HL-60 (cell line): Measurements from ENCODE around the gene NRN1L.

Experiments
- DNase-seq, 2 experiments: peaks; one replicate each; pipeline ENCODE4 v3.0.0-alpha.2; 2010 to 2020; ENCODE audit warnings: low read depth in 1 of 2, low spot score in 1 of 2
- H3K27ac ChIP-seq: fragments of 250-450 bp; sonication (Bioruptor Pico); replicated peaks from 2 replicates; pipeline ENCODE4 v1.5.1; 2020; ENCODE audit warnings: mild to moderate bottlenecking, moderate library complexity
- H3K27me3 ChIP-seq: fragments of 250-450 bp; sonication (Bioruptor Pico); 2 replicates; pipeline ENCODE4 v1.5.1; 2021; ENCODE audit warnings: mild to moderate bottlenecking, moderate library complexity; ENCODE audit not compliant: insufficient read depth, poor library complexity, severe bottlenecking
- H3K4me3 ChIP-seq: replicated peaks from 2 replicates; pipeline ENCODE4 v1.5.1; 2011; ENCODE audit warnings: mild to moderate bottlenecking, control low read depth, low read length; ENCODE audit not compliant: insufficient read depth
- CTCF ChIP-seq: IDR thresholded peaks from one replicate; pipeline ENCODE4 v1.5.1; 2011; ENCODE audit warnings: low read length, control low read depth, inconsistent platforms; ENCODE audit not compliant: insufficient read depth
- GABPA ChIP-seq: IDR thresholded peaks from 2 replicates; pipeline ENCODE4 v1.6.1; 2012; ENCODE audit warnings: low read depth
- POLR2AphosphoS5 ChIP-seq: IDR thresholded peaks from 2 replicates; pipeline ENCODE4 v1.6.1; 2012; ENCODE audit warnings: low read depth
- REST ChIP-seq: IDR thresholded peaks from 2 replicates; pipeline ENCODE4 v1.6.1; 2012; ENCODE audit warnings: low read depth; ENCODE audit not compliant: insufficient replicate concordance
- SPI1 ChIP-seq: IDR thresholded peaks from 2 replicates; pipeline ENCODE4 v1.6.1; 2012; ENCODE audit warnings: low read depth, mild to moderate bottlenecking, borderline replicate concordance

NRN1L gene

GRCh38 chr16:67933805-67934204 lies 49.1 kb downstream of the NRN1L start:
- H3K4me3 ChIP-seq = no peak overlapping the region
- H3K27me3 ChIP-seq = no peaks in the 10 kb centered on the region
- no peak overlapping the region for H3K27ac ChIP-seq
- TF ChIP-seq GABPA (no peak), SPI1 (no peak), POLR2AphosphoS5 (no peak; the same call in 1 of the 2 replicates), CTCF (no peak), REST (no peak)
- no peak for DNase-seq

GRCh38 chr16:67934306-67935100 lies 49.8 kb downstream of the NRN1L start:
- H3K27ac ChIP-seq = no peak overlapping the region
- DNase-seq = no peak
- H3K4me3 ChIP-seq = peak overlapping the region; percentile 94
- H3K27me3 ChIP-seq = no peaks in the 10 kb centered on the region
- TF ChIP-seq CTCF (no peak), REST (no peak), GABPA (no peak), POLR2AphosphoS5 (no peak; the same call in 1 of the 2 replicates), SPI1 (no peak)

GRCh38 chr16:67935101-67935401 lies 50.4 kb downstream of the NRN1L start:
- Histone ChIP-seq H3K27ac (peak overlapping the region; percentile 94), H3K4me3 (peak overlapping the region; percentile 94), H3K27me3 (no peaks in the 10 kb centered on the region)
- no peak for DNase-seq
- no peak for TF ChIP-seq GABPA
- TF ChIP-seq POLR2AphosphoS5 = peak; percentile 23; the same call in 1 of the 2 replicates

- peak; percentile 98 for DNase-seq
- Histone ChIP-seq H3K4me3 (peak overlapping the region; percentile 94), H3K27ac (peak overlapping the region; percentile 94), H3K27me3 (no peaks in the 10 kb centered on the region)
- TF ChIP-seq POLR2AphosphoS5 (peak; percentile 87), CTCF (no peak), REST (no peak), GABPA (peak; percentile 79)
Measured at GRCh38 chr16:67935402-67936123, 50.9 kb downstream of the NRN1L start.
